Raji (cell line): ENCODE measurements around the gene SPRN.

Experiments used
- POLR2A ChIP-seq: IDR thresholded peaks from 2 replicates; pipeline ENCODE4 v1.6.1; 2011; ENCODE audit warnings: low read depth, low read length, control low read depth; ENCODE audit not compliant: insufficient read depth

SPRN gene

GRCh38 chr10:133388236-133388972 lies 36.0 kb downstream of the SPRN start:
- TF ChIP-seq POLR2A, result peak; percentile 25; the same call in 1 of the 2 replicates

- no peak for TF ChIP-seq POLR2A
These were observed 39.2 kb downstream of the SPRN start for GRCh38 chr10:133385214-133385613.

- TF ChIP-seq POLR2A, result no peak
These were observed 40.4 kb downstream of the SPRN start for GRCh38 chr10:133384071-133384470.

GRCh38 chr10:133383551-133383950 lies 40.9 kb downstream of the SPRN start:
- TF ChIP-seq POLR2A, result no peak

GRCh38 chr10:133381036-133381435 lies 43.4 kb downstream of the SPRN start:
- no peak for TF ChIP-seq POLR2A

- TF ChIP-seq POLR2A, result no peak
These were observed 44.4 kb downstream of the SPRN start for GRCh38 chr10:133379801-133380666.

- TF ChIP-seq POLR2A, result no peak
These were observed 45.1 kb downstream of the SPRN start, which contains the start of gene PAOX for GRCh38 chr10:133379152-133379800. Gene PAOX (plus strand): TSS chr10:133379262. CDS start chr10:133379317, 55 bp downstream.

GRCh38 chr10:133378251-133379096 lies 46.0 kb downstream of the SPRN start:
- no peak for TF ChIP-seq POLR2A

- TF ChIP-seq POLR2A, result no peak
These were observed 46.6 kb downstream of the SPRN start for GRCh38 chr10:133377818-133378250.

GRCh38 chr10:133377025-133377817 lies 47.2 kb downstream of the SPRN start:
- no peak for TF ChIP-seq POLR2A

GRCh38 chr10:133375357-133376115 lies 48.9 kb downstream of the SPRN start:
- no peak for TF ChIP-seq POLR2A

- TF ChIP-seq POLR2A, result peak; percentile 94
These were observed 51.0 kb downstream of the SPRN start, which contains the start of gene ECHS1 for GRCh38 chr10:133373174-133374090. Gene ECHS1 (minus strand): TSS chr10:133373354. CDS start chr10:133373333, 21 bp downstream.
